Esophagus squamous epithelium (tissue), 4 donors: ENCODE data around the gene POMT2.

Experiments used
- CTCF ChIP-seq, 6 experiments: fragments of 450-650 bp in 4 of 6; fragments of 200-600 bp in 2 of 6; sonication (generic) in 2 of 6; IDR thresholded peaks; one replicate each; pipeline ENCODE4 v1.5.1; 2016 to 2019; ENCODE audit warnings: antibody characterized with exemption in 6 of 6, mild to moderate bottlenecking in 4 of 6, moderate library complexity in 4 of 6
- POLR2A ChIP-seq, 4 donors: fragments of 450-650 bp; IDR thresholded peaks; one replicate each; pipeline ENCODE4 v1.6.1; 2017; ENCODE audit warnings: antibody characterized with exemption in 4 of 4, mild to moderate bottlenecking in 4 of 4, moderate library complexity in 3 of 4

GRCh38 chr14:77256694-77257093 lies 64.0 kb downstream of the POMT2 start:
- TF ChIP-seq CTCF (IDR thresholded peaks at IDR 0.05) (no peak), POLR2A (IDR thresholded peaks at IDR 0.05) (no peak)
